Measurements from ENCODE around the gene IL1RAPL2.

- TF ChIP-seq CTCF (IDR thresholded peaks at IDR 0.05) (no peak), EZH2 (IDR thresholded peaks at IDR 0.05) (no peak)
Measured at GRCh38 chrX:105483011-105483410, 917.0 kb downstream of the IL1RAPL2 start.

All from neural progenitor cell (in vitro differentiated cells).